GM12892 (cell line): ENCODE measurements around the gene CAPN1. TPM values are rescaled to one million over a fixed set of nuclear protein-coding genes. Genes with fewer than 3 reads are reported as not detected.

Experiments
- DNase-seq: peaks from one replicate; pipeline ENCODE4 v3.0.0; 2011; ENCODE audit not compliant: insufficient read length
- FAIRE-seq: peaks from 2 replicates; lab custom pipeline; 2011; peaks lifted over from hg19 to GRCh38; lab: Jason Lieb, UNC
- POLR2A ChIP-seq: IDR thresholded peaks from 2 replicates; pipeline ENCODE4 v1.6.1; 2011; ENCODE audit warnings: low read depth, low read length, control low read depth
- POLR2AphosphoS5 ChIP-seq: IDR thresholded peaks from 2 replicates; pipeline ENCODE4 v1.6.1; 2011; ENCODE audit warnings: low read depth, low read length, control low read depth
- TAF1 ChIP-seq: IDR thresholded peaks from 2 replicates; pipeline ENCODE4 v1.6.1; 2011; ENCODE audit warnings: low read depth, mild to moderate bottlenecking, control low read depth, low read length, borderline replicate concordance
- polyA plus RNA-seq: library from polyadenylated mRNA; unstranded; fragments of >200 nt; gene quantifications from one replicate; pipeline ENCODE4 v1.2.1, GENCODE V29; 2012; ENCODE audit warnings: missing spikeins, inconsistent platforms; ENCODE audit not compliant: missing spikeins

The CAPN1 gene
- 44.2 TPM for polyA plus RNA-seq

GRCh38 chr11:65181569-65182257 lies at the start of gene CAPN1:
CAPN1 (plus strand) TSS chr11:65181928; CDS start chr11:65182702, 774 bp downstream.
- TF ChIP-seq TAF1 (no peak), POLR2AphosphoS5 (no peak), POLR2A (no peak)
- FAIRE-seq (no peak), DNase-seq (peak; percentile 73)

- FAIRE-seq (no peak), DNase-seq (no peak)
- TF ChIP-seq TAF1 (no peak), POLR2A (peak; percentile 67; the same call in 1 of the 2 replicates), POLR2AphosphoS5 (peak; percentile 66; the same call in 1 of the 2 replicates)
These were observed 49.3 kb upstream of the CAPN1 start for GRCh38 chr11:65132238-65132987.

- TF ChIP-seq TAF1 (no peak), POLR2A (no peak), POLR2AphosphoS5 (no peak)
- no peak for FAIRE-seq
- no peak for DNase-seq
These were observed 48.6 kb upstream of the CAPN1 start for GRCh38 chr11:65132988-65133700.

- TF ChIP-seq TAF1 (no peak), POLR2AphosphoS5 (no peak), POLR2A (no peak)
- DNase-seq (no peak), FAIRE-seq (no peak)
These were observed 48.0 kb upstream of the CAPN1 start for GRCh38 chr11:65133724-65134123.

GRCh38 chr11:65134240-65134951 lies 47.3 kb upstream of the CAPN1 start, which contains the start of gene SYVN1:
SYVN1 (minus strand) TSS chr11:65134519; CDS start chr11:65133601, 918 bp downstream.
- peak; percentile 100 for FAIRE-seq
- DNase-seq, result peak; percentile 93
- peak; percentile 45; the same call in 1 of the 2 replicates for TF ChIP-seq TAF1
- TF ChIP-seq POLR2AphosphoS5, result peak; percentile 89
- peak; percentile 90 for TF ChIP-seq POLR2A

GRCh38 chr11:65134952-65135632 lies 46.6 kb upstream of the CAPN1 start:
- FAIRE-seq, result no peak
- no peak; the same call in 1 of the 2 replicates for TF ChIP-seq POLR2A
- peak; percentile 55; the same call in 1 of the 2 replicates for TF ChIP-seq POLR2AphosphoS5

GRCh38 chr11:65135633-65136145 lies 46.0 kb upstream of the CAPN1 start:
- TF ChIP-seq TAF1, result no peak
- no peak for TF ChIP-seq POLR2AphosphoS5
- DNase-seq, result no peak
- FAIRE-seq, result no peak

More at GRCh38 chr11:65134952-65135632, 46.6 kb upstream of the CAPN1 start:
- peak; percentile 91 for DNase-seq

- no peak for FAIRE-seq
- no peak for TF ChIP-seq POLR2A
- TF ChIP-seq TAF1, result no peak
- no peak for TF ChIP-seq POLR2AphosphoS5
- no peak for DNase-seq
These were observed 45.1 kb upstream of the CAPN1 start for GRCh38 chr11:65136515-65137096.

GRCh38 chr11:65141896-65142494 lies 39.7 kb upstream of the CAPN1 start:
- FAIRE-seq, result peak; percentile 33
- TF ChIP-seq POLR2AphosphoS5 (no peak), TAF1 (no peak), POLR2A (no peak)
- DNase-seq, result no peak
